Suprapubic skin (tissue), 4 donors: ENCODE results near the gene FXYD4.

ENCODE experiments used
- EP300 ChIP-seq: sonication (generic); formaldehyde crosslinking; IDR thresholded peaks from one replicate; pipeline ENCODE4 v1.6.1; 2017; ENCODE audit warnings: antibody characterized with exemption
- POLR2A ChIP-seq, 2 donors: fragments of 450-650 bp; IDR thresholded peaks; one replicate each; pipeline ENCODE4 v1.6.1; 2017; ENCODE audit warnings: antibody characterized with exemption in 2 of 2, mild to moderate bottlenecking in 2 of 2, moderate library complexity in 2 of 2
- POLR2AphosphoS5 ChIP-seq, 3 donors: sonication (generic); formaldehyde crosslinking; IDR thresholded peaks; one replicate each; pipeline ENCODE4 v1.6.1; 2017; ENCODE audit warnings: antibody characterized with exemption in 3 of 3
- TF ChIP-seq, protein P1 (sequence below), 2 donors: fragments of 200-600 bp in 1 of 2; fragments of 450-650 bp in 1 of 2; sonication (generic) in 1 of 2; IDR thresholded peaks; one replicate each; pipeline ENCODE4 v1.5.1; 2016 to 2019; ENCODE audit warnings: antibody characterized with exemption in 2 of 2, mild to moderate bottlenecking in 1 of 2, moderate library complexity in 1 of 2

DNA sequence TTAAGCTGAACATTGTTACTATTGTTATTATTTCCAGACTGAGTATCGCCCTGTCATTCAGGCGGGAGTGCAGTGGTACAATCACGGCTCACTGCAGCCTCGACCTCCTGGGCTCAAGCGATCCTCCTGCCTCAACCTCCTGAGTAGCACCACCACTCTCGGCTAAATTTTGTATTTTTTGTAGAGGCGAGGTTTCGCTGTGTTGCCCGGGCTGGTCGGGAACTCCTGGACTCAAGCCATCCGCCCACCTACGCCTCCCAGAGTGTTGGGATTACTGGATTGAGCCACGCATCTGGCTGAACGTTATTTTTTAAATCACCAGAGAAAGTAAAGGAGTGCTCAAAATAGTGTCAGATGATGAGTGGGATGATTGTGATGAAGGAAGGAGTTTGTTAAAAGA, 38.9 kb downstream of the FXYD4 start:
- TF ChIP-seq POLR2AphosphoS5 (IDR thresholded peaks at IDR 0.05) (no peak), POLR2A (IDR thresholded peaks at IDR 0.05) (no peak), EP300 (no peak)
- TF ChIP-seq, protein P1, sequence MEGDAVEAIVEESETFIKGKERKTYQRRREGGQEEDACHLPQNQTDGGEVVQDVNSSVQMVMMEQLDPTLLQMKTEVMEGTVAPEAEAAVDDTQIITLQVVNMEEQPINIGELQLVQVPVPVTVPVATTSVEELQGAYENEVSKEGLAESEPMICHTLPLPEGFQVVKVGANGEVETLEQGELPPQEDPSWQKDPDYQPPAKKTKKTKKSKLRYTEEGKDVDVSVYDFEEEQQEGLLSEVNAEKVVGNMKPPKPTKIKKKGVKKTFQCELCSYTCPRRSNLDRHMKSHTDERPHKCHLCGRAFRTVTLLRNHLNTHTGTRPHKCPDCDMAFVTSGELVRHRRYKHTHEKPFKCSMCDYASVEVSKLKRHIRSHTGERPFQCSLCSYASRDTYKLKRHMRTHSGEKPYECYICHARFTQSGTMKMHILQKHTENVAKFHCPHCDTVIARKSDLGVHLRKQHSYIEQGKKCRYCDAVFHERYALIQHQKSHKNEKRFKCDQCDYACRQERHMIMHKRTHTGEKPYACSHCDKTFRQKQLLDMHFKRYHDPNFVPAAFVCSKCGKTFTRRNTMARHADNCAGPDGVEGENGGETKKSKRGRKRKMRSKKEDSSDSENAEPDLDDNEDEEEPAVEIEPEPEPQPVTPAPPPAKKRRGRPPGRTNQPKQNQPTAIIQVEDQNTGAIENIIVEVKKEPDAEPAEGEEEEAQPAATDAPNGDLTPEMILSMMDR (IDR thresholded peaks at IDR 0.05) = no peak
